Muscle layer of colon (tissue), 2 donors: ENCODE measurements around the gene ERAL1.

ENCODE experiments used
- H3K27ac ChIP-seq: one replicate; pipeline ENCODE4 v1.7.0; 2013; ENCODE audit warnings: low read depth, mild to moderate bottlenecking, low read length, moderate library complexity
- H3K27me3 ChIP-seq, 2 donors: one replicate each; pipeline ENCODE4 v1.7.0; 2013; ENCODE audit warnings: low read length in 2 of 2, mild to moderate bottlenecking in 2 of 2; ENCODE audit not compliant: insufficient read depth in 2 of 2, control insufficient read depth in 1 of 2
- H3K36me3 ChIP-seq: one replicate; pipeline ENCODE4 v1.7.0; 2013; ENCODE audit warnings: mild to moderate bottlenecking, low read length; ENCODE audit not compliant: insufficient read depth
- H3K4me1 ChIP-seq: one replicate; pipeline ENCODE4 v1.7.0; 2013; ENCODE audit warnings: mild to moderate bottlenecking, low read length; ENCODE audit not compliant: insufficient read depth
- H3K4me3 ChIP-seq, 2 donors: one replicate each; pipeline ENCODE4 v1.7.0; 2013; ENCODE audit warnings: low read length in 2 of 2, low read depth in 1 of 2, mild to moderate bottlenecking in 1 of 2, moderate library complexity in 1 of 2
- H3K9ac ChIP-seq: one replicate; pipeline ENCODE4 v1.7.0; 2013; ENCODE audit warnings: low read length
- H3K9me3 ChIP-seq: one replicate; pipeline ENCODE4 v1.7.0; 2013; ENCODE audit warnings: mild to moderate bottlenecking, low read length
- donor health status: abdominal sarcoma.
- donor health status: Adenocarcinoma of cecum.

ERAL1 gene

GRCh38 chr17:28855336-28855679 is 492 bp downstream of the ERAL1 start:
- Histone ChIP-seq H3K4me1 (peaks cover 10% of the 10 kb centered on the region), H3K9me3 (no peaks in the 10 kb centered on the region), H3K9ac (peak overlapping the region; percentile 69), H3K27me3 (no peaks in the 10 kb centered on the region), H3K36me3 (peaks cover 24% of the 10 kb centered on the region), H3K4me3 (peak overlapping the region; percentile 66 to 73), H3K27ac (peak overlapping the region; percentile 74)

GRCh38 chr17:28856028-28856574 is 1.3 kb downstream of the ERAL1 start:
- no peaks in the 10 kb centered on the region for H3K9me3 ChIP-seq
- peaks cover 10% of the 10 kb centered on the region for H3K4me1 ChIP-seq
- H3K36me3 ChIP-seq, result peaks cover 29% of the 10 kb centered on the region
- no peaks in the 10 kb centered on the region for H3K27me3 ChIP-seq
- no peak overlapping the region for H3K4me3 ChIP-seq
- H3K9ac ChIP-seq, result no peak overlapping the region
- H3K27ac ChIP-seq, result no peak overlapping the region

- Histone ChIP-seq H3K9me3 (no peaks in the 10 kb centered on the region), H3K36me3 (peaks cover 29% of the 10 kb centered on the region)
These were observed 3.3 kb downstream of the ERAL1 start for GRCh38 chr17:28857905-28858800.

GRCh38 chr17:28858801-28859355 is 4.1 kb downstream of the ERAL1 start:
- H3K36me3 ChIP-seq, result peaks cover 29% of the 10 kb centered on the region
- H3K4me3 ChIP-seq, result no peak overlapping the region
- H3K9me3 ChIP-seq, result no peaks in the 10 kb centered on the region

More at GRCh38 chr17:28857905-28858800, 3.3 kb downstream of the ERAL1 start:
- Histone ChIP-seq H3K4me3 (no peak overlapping the region), H3K27ac (no peak overlapping the region), H3K4me1 (peaks cover 10% of the 10 kb centered on the region), H3K27me3 (no peaks in the 10 kb centered on the region), H3K9ac (no peak overlapping the region)

GRCh38 chr17:28860363-28860808 is 5.6 kb downstream of the ERAL1 start:
- peaks cover 4% of the 10 kb centered on the region for H3K4me1 ChIP-seq
- peaks cover 29% of the 10 kb centered on the region for H3K36me3 ChIP-seq
- no peak overlapping the region for H3K27ac ChIP-seq
- no peaks in the 10 kb centered on the region for H3K27me3 ChIP-seq
- H3K9ac ChIP-seq, result no peak overlapping the region
- no peak overlapping the region for H3K4me3 ChIP-seq
- H3K9me3 ChIP-seq, result no peaks in the 10 kb centered on the region

More at GRCh38 chr17:28858801-28859355, 4.1 kb downstream of the ERAL1 start:
- Histone ChIP-seq H3K27me3 (no peaks in the 10 kb centered on the region), H3K27ac (no peak overlapping the region), H3K9ac (no peak overlapping the region), H3K4me1 (peaks cover 10% of the 10 kb centered on the region)

GRCh38 chr17:28861393-28862203 is 6.8 kb downstream of the ERAL1 start:
- Histone ChIP-seq H3K36me3 (peaks cover 25% of the 10 kb centered on the region), H3K9me3 (no peaks in the 10 kb centered on the region), H3K27ac (no peak overlapping the region), H3K4me1 (no peaks in the 10 kb centered on the region), H3K9ac (no peak overlapping the region), H3K4me3 (no peak overlapping the region), H3K27me3 (no peaks in the 10 kb centered on the region)

- no peak overlapping the region for H3K9ac ChIP-seq
- peaks cover 25% of the 10 kb centered on the region for H3K36me3 ChIP-seq
- no peaks in the 10 kb centered on the region for H3K27me3 ChIP-seq
- H3K9me3 ChIP-seq, result no peaks in the 10 kb centered on the region
- H3K27ac ChIP-seq, result no peak overlapping the region
- no peak overlapping the region for H3K4me3 ChIP-seq
- H3K4me1 ChIP-seq, result no peaks in the 10 kb centered on the region
These were observed 7.7 kb downstream of the ERAL1 start for GRCh38 chr17:28862561-28862960.

- H3K9ac ChIP-seq, result no peak overlapping the region
- no peak overlapping the region for H3K4me3 ChIP-seq
- no peak overlapping the region for H3K27ac ChIP-seq
- H3K4me1 ChIP-seq, result no peaks in the 10 kb centered on the region
- H3K9me3 ChIP-seq, result no peaks in the 10 kb centered on the region
- no peaks in the 10 kb centered on the region for H3K27me3 ChIP-seq
- peaks cover 11% of the 10 kb centered on the region for H3K36me3 ChIP-seq
These were observed 9.1 kb downstream of the ERAL1 start for GRCh38 chr17:28863953-28864352.

GRCh38 chr17:28864991-28865849 is 10.4 kb downstream of the ERAL1 start:
- H3K9ac ChIP-seq, result no peak overlapping the region
- H3K9me3 ChIP-seq, result no peaks in the 10 kb centered on the region
- H3K27ac ChIP-seq, result no peak overlapping the region
- H3K36me3 ChIP-seq, result peaks cover 6% of the 10 kb centered on the region
- H3K27me3 ChIP-seq, result no peaks in the 10 kb centered on the region
- no peaks in the 10 kb centered on the region for H3K4me1 ChIP-seq
- no peak overlapping the region for H3K4me3 ChIP-seq

GRCh38 chr17:28865946-28866752 is 11.3 kb downstream of the ERAL1 start:
- H3K4me1 ChIP-seq, result no peaks in the 10 kb centered on the region
- H3K27me3 ChIP-seq, result no peaks in the 10 kb centered on the region
- no peak overlapping the region for H3K9ac ChIP-seq
- no peak overlapping the region for H3K27ac ChIP-seq
- H3K9me3 ChIP-seq, result no peaks in the 10 kb centered on the region
- H3K36me3 ChIP-seq, result no peaks in the 10 kb centered on the region
- no peak overlapping the region for H3K4me3 ChIP-seq
